ENCODE results near the gene TMED9. TPM values are rescaled to one million over a fixed set of nuclear protein-coding genes. Genes with fewer than 3 reads are reported as not detected.

Gene TMED9
- total RNA-seq, 1 donor from 2014 or later: 61.0 TPM

DNA sequence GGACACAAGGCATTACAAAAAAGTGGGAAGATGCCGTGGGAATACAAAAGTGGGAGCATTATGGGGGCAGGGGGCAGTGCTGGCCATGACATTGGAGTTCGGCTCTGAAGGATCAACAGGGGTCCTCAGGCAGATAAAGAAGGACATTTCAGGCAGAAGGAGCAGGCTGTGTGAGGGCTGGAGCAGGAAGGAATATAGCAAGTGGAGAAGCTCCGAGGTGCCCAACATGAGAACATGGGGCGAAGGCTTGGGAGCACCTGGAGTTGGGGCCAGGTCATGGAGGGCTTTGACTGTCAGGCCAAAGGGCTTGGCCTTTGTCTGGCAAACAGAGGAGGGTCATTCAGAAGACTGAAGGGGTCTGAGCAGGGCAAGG lies 10.4 kb downstream of the TMED9 start:
- intact Hi-C loops (cut with DNase I): no loop called here
- ATAC-seq (ENCODE audit: poor library complexity): no peak
- DNase-seq: no peak

DNA sequence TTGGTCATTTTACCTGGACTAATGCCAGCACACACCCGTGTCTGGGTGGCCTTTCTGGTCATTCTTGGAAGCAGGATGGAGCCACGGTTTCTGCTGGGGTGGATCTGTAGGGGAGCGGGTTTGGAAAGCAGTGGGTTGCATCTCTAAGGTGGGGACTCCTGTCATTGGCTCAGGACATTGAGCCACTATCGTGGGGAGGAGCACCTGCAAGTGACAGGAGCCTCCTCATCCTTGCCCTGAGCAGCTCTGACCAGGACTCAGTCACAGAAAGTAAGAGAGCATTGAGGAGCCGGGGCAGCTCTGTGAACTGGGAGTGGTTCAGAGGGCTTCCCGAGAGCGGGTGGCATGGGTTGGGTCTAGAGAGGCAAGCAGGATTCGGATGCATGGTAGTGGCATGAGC lies 11.6 kb downstream of the TMED9 start:
- DNase-seq (no peak), ATAC-seq (ENCODE audit: poor library complexity) (no peak)
- intact Hi-C loops (cut with DNase I): no loop called here

DNA sequence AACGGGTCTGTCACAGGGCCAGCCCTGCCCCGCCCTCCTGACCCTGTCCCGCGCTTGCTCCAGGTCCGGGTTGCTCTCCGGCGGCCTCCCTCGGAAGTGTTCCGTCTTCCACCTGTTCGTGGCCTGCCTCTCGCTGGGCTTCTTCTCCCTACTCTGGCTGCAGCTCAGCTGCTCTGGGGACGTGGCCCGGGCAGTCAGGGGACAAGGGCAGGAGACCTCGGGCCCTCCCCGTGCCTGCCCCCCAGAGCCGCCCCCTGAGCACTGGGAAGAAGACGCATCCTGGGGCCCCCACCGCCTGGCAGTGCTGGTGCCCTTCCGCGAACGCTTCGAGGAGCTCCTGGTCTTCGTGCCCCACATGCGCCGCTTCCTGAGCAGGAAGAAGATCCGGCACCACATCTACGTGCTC lies 12.1 kb downstream of the TMED9 start:
- ATAC-seq (ENCODE audit: poor library complexity): no peak

DNA sequence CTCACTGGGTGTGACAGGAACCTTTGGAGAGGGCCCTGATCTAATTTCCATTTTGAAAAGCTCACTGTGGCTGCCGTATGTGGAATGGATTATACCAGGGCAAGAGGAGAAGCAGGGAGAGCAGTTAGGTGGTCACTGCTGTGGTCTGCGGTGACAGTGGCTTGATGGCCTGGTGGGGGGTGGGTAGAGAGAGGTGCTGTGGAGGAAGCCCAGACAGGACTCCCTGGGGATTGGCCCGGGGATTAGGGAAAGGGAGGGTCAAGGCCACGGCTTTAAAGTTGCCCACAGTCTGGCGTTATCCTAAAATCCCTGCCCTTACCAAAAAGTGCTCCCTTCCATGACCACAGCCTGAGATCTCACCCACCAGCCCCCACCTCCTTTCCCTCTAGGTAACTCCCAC lies 12.7 kb downstream of the TMED9 start:
- ATAC-seq (ENCODE audit: poor library complexity): no peak
- DNase-seq: no peak
- intact Hi-C loops (cut with DNase I): no loop called here

More for the DNA sequence above, 12.1 kb downstream of the TMED9 start:
- no peak for DNase-seq
- intact Hi-C loops (cut with DNase I): no loop called here

GRCh38 chr5:177605078-177605477 lies 13.1 kb downstream of the TMED9 start:
- no peak for ATAC-seq (ENCODE audit: poor library complexity)
- intact Hi-C loops (cut with DNase I): no loop called here
- DNase-seq: no peak

GRCh38 chr5:177605667-177606066 lies 13.7 kb downstream of the TMED9 start:
- ATAC-seq (ENCODE audit: poor library complexity): no peak
- intact Hi-C loops (cut with DNase I): no loop called here
- DNase-seq: no peak

- no peak for DNase-seq
- ATAC-seq (ENCODE audit: poor library complexity): no peak
- intact Hi-C loops (cut with DNase I): no loop called here
These were observed 14.4 kb downstream of the TMED9 start for GRCh38 chr5:177606071-177607051.

- intact Hi-C loops (cut with DNase I): no loop called here
- DNase-seq (no peak), ATAC-seq (ENCODE audit: poor library complexity) (no peak)
These were observed 15.1 kb downstream of the TMED9 start for GRCh38 chr5:177607115-177607451.

DNA sequence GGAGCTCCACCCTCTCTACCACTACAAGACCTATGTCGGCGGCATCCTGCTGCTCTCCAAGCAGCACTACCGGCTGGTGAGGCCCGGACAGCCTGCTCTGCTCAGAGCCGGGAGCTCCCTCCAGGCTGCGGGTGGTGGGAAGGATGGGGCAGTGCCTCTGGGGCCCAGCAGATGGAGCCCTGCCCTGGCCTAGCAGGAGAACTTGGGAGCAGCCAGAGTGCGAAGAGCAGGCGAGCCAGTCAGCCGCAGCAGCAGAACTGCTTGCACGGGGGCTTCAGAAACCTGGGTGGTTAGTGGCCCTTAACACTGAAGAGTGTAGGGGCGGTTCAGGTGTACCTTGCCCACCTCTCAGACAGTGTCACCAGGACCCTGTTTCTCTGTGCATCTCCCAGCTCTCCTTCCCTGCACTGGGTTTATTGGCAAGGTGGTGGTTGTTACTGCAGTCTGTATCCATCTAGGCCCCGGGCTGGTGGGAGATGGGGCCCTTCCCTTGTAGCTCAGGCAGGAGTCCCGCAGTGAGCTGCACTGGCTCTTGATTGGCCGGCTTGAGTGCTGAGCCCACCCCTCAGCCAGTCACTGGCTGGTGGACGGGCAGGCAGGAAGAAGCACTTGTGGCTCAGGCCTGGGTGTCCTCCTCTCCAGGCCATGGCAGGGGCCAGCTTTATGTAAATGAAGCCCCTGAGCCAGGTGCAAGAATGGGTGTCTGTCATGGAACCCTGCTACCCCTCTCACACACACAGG lies 15.6 kb downstream of the TMED9 start:
- intact Hi-C loops (cut with DNase I): no loop called here
- ATAC-seq (ENCODE audit: poor library complexity) (peak; percentile 87), DNase-seq (peak; percentile 83)

DNA sequence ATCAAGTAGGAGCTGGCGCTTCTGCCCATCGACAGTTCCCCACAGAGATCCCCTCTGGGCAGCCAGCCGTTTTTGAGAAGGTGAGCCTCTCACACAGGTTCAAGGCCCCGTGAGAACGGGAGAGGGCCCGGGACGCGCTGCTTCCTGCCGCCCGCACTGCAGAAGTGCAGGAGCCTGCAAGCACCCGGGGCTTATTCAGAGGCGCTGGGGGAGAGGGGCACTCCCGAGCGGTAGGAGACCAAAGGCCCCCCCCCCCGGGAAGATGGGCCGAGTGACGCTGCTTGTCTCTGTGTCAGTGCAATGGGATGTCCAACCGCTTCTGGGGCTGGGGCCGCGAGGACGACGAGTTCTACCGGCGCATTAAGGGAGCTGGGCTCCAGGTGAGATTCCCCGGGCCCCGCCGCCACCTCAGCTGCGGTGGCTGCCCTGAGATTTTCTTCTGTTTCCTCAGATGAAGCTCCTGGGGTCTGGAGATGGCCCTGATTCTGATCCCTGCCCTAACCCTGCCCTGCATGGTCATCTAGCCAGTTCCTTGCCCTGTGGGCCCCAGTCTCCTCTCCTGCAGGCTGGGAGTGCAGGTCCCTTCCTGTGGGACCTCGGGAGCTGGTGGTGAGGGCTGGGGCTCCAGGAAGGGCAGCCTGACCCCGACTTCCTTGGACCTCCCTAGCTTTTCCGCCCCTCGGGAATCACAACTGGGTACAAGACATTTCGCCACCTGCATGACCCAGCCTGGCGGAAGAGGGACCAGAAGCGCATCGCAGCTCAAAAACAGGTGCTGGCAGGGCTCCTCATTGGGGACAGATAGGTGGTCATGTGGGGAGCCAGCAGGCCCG lies 16.5 kb downstream of the TMED9 start:
- DNase-seq (no peak), ATAC-seq (ENCODE audit: poor library complexity) (no peak)
- intact Hi-C loops (cut with DNase I): no loop called here

- no peak for DNase-seq
- intact Hi-C loops (cut with DNase I): no loop called here
- no peak for ATAC-seq (ENCODE audit: poor library complexity)
These were observed 17.4 kb downstream of the TMED9 start for GRCh38 chr5:177609076-177610059.

DNA sequence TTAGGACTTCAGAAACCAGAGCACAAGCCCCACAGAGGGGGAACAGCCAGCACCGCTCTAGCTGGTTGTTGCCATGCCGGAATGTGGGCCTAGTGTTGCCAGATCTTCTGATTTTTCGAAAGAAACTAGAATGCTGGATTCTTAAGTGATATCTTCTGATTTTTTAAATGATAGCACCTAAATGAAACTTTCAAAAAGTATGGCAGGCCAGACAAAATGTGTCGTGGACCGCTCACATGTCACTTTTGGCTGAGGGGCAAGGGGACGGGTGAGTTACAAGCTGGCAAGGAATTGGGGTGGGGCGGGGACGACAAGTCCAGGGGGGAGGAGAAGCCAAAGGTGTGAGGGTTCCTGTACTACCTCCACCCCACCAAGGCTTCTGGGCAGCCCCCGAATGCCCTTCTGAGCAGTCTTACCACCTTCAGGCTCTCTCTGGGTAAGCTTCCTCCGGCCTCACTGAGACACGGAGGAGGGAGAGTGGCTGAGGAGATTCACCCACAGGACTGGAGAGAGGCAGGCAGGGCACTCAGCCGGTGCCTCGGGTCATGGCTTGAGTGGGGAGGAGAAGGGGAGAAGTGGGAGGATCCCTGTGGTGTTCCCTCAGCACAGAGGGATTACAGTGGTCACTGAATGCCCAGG lies 18.2 kb downstream of the TMED9 start:
- intact Hi-C loops (cut with DNase I): no loop called here
- DNase-seq: no peak

GRCh38 chr5:177610770-177611445 lies 18.9 kb downstream of the TMED9 start:
- DNase-seq (no peak), ATAC-seq (ENCODE audit: poor library complexity) (no peak)
- intact Hi-C loops (cut with DNase I): no loop called here

More for the DNA sequence above, 18.2 kb downstream of the TMED9 start:
- no peak for ATAC-seq (ENCODE audit: poor library complexity)

DNA sequence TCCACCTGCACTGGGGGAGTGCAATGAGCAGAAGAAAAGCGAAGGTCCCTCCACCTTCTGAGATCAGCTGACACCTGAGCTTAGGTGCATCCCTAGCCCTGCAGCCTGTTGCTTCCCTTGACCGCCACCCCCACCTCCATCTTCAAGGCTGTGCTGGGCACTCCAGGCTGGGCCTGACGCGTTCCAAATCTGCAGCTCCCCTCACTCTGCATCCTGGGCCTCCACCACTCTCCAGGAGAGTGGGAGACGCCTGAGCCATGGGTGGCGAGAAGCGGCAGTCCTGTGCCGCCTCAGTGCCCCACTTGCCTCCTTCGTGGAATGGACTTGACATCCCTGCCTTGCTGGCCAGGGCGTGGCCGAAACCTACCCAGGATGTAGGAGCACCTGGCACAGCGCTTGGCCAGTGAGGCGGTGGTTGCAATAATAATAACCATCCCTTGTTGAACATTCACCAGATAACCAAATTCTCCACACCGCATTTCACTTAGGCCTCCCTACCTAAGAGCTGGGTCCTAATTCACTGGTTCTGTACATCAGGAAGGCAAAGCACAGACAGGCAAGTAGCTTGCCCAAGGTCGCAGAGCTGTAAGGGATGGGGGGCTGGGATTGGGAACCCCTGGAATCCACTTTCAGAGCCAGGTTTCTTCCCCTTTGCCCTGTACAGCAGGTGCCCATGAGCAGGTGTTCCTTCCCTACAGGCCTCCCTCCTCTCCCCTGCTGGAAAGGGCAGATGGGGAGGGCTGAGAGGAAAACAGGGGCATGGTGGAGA lies 19.6 kb downstream of the TMED9 start:
- intact Hi-C loops (cut with DNase I): no loop called here
- DNase-seq (no peak), ATAC-seq (ENCODE audit: poor library complexity) (no peak)

DNA sequence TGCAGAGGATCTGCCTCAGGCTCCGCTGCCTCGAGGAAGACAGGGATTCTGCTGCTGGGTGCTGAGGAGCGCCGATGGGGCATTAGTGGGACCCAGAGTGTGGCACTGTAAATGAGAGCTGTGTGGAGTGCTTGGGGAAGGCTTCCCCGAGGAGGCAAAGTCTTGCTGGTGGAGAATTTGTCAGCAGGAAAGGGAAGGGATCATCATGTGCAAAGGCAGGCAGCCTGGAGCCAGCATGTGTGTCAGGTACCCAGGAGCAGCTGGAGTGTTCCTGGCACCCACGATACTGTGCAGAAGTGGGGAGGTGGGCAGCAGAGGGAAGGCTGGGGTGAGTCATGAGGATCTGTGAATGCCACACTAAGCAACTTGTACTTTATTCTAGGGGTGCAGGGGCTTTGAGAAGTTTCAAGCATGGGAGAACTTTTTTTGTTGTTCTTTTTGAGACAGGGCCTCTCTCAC lies 20.2 kb downstream of the TMED9 start:
- intact Hi-C loops (cut with DNase I): no loop called here
- DNase-seq: no peak
- no peak for ATAC-seq (ENCODE audit: poor library complexity)

- ATAC-seq (ENCODE audit: poor library complexity): peak; percentile 29
- DNase-seq: no peak
- intact Hi-C loops (cut with DNase I): no loop called here
These were observed 28.6 kb downstream of the TMED9 start for GRCh38 chr5:177620560-177620959.

Data from Right ventricle myocardium superior (tissue), 1 donor.